NB4 (cell line): ENCODE data around the gene CNNM4.

Source experiments
- CTCF ChIP-seq: IDR thresholded peaks from one replicate; pipeline ENCODE4 v1.5.1; 2012; ENCODE audit warnings: low read depth, low read length
- MYC ChIP-seq: IDR thresholded peaks from 2 replicates; pipeline ENCODE4 v1.6.1; 2011; ENCODE audit warnings: low read depth, low read length
- POLR2A ChIP-seq: IDR thresholded peaks from 2 replicates; pipeline ENCODE4 v1.6.1; 2011; ENCODE audit warnings: mild to moderate bottlenecking; ENCODE audit not compliant: insufficient read length; ENCODE audit errors: extremely low read depth
- TF ChIP-seq, protein P1 (sequence below): IDR thresholded peaks from 2 replicates; pipeline ENCODE4 v1.6.1; 2011; ENCODE audit warnings: low read depth, low read length

DNA sequence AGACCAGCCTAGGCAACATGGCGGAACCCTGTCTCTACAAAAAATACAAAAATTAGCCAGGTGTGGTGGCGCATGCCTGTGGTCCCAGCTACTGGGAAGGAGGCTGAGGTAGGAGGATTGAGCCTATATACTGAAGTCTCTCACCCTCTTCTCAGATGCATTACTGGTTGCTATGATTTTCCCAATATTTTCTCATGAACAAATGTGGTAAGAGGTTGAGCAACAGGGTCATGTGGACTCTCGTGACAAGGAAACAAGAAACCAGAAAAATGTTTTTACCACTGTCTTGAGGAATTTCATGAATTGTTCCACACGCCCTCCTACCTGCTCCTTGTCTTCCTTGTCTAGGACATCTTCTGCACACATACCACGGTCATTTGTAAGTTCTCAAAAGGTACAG is 33.3 kb upstream of the CNNM4 start:
- TF ChIP-seq CTCF (no peak), POLR2A (no peak), MYC (no peak)
- TF ChIP-seq, protein P1, sequence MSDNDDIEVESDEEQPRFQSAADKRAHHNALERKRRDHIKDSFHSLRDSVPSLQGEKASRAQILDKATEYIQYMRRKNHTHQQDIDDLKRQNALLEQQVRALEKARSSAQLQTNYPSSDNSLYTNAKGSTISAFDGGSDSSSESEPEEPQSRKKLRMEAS, result no peak
